HEK293 (cell line): ENCODE results near the gene SCFD2.
"Not testable (repeated sequence)": the region's sequence is repeated elsewhere in the genome, so short reads cannot be mapped to it uniquely, and the experiment has no call there.

ENCODE experiments used
- CTCF ChIA-PET: fragments of 350-600 bp; formaldehyde crosslinking; extraction: SDS; loops from one replicate; lab custom pipeline; 2021; ENCODE audit warnings: antibody characterized with exemption; lab: Yijun Ruan, JAX
- POLR2A ChIA-PET: fragments of 300-600 bp; formaldehyde crosslinking; extraction: SDS; loops from one replicate; lab custom pipeline; 2020; ENCODE audit warnings: antibody characterized with exemption, inconsistent platforms; lab: Yijun Ruan, JAX
- H3K27ac ChIP-seq: fragments of 200-500 bp; sonication (Bioruptor generic); 2 replicates; pipeline ENCODE4 v1.5.1; 2014; ENCODE audit warnings: low read depth, low read length, control low read depth, inconsistent platforms; ENCODE audit errors: extremely low read depth
- H3K36me3 ChIP-seq, 2 experiments: fragments of 200-500 bp in 1 of 2; sonication (Bioruptor generic) in 1 of 2; 1 replicate in 1 of 2; 2 replicates in 1 of 2; pipeline ENCODE4 v1.5.1; 2014 to 2017; ENCODE audit warnings: inconsistent platforms in 2 of 2, low read length in 2 of 2; ENCODE audit not compliant: control insufficient read depth in 2 of 2, insufficient read depth in 1 of 2
- H3K4me1 ChIP-seq: fragments of 200-500 bp; sonication (Bioruptor generic); 2 replicates; pipeline ENCODE4 v1.5.1; 2014; ENCODE audit warnings: mild to moderate bottlenecking, low read length, inconsistent platforms; ENCODE audit not compliant: control insufficient read depth, insufficient read depth
- H3K4me3 ChIP-seq: 2 replicates; pipeline ENCODE4 v1.5.1; 2011; ENCODE audit warnings: low read depth, mild to moderate bottlenecking, control low read depth, low read length, moderate library complexity
- H3K9me3 ChIP-seq: fragments of 200-500 bp; sonication (Bioruptor generic); 2 replicates; pipeline ENCODE4 v1.5.1; 2014; ENCODE audit warnings: low read depth, low read length, inconsistent platforms; ENCODE audit not compliant: control insufficient read depth, insufficient read depth
- HOXC10 ChIP-seq: sonication (generic); formaldehyde crosslinking; IDR thresholded peaks from 2 replicates; pipeline ENCODE4 v1.8.1; 2023; ENCODE audit warnings: mild to moderate bottlenecking, missing genetic modification reagents
- MYNN ChIP-seq: fragments of 450-650 bp; formaldehyde crosslinking; IDR thresholded peaks from 2 replicates; pipeline ENCODE4 v1.5.1; 2016; ENCODE audit warnings: missing biosample characterization, missing genetic modification characterization, borderline replicate concordance
- SCRT2 ChIP-seq: fragments of 450-650 bp; formaldehyde crosslinking; IDR thresholded peaks from 2 replicates; pipeline ENCODE4 v1.5.1; 2016; ENCODE audit warnings: missing biosample characterization, missing genetic modification characterization
- ZBTB21 ChIP-seq: fragments of 450-650 bp; formaldehyde crosslinking; IDR thresholded peaks from 2 replicates; pipeline ENCODE4 v1.5.1; 2017; ENCODE audit warnings: missing biosample characterization, missing genetic modification characterization
- ZNF133 ChIP-seq: fragments of 450-650 bp; formaldehyde crosslinking; IDR thresholded peaks from 2 replicates; pipeline ENCODE4 v1.5.1; 2016; ENCODE audit warnings: missing biosample characterization, missing genetic modification characterization
- ZNF174 ChIP-seq: fragments of 450-650 bp; formaldehyde crosslinking; IDR thresholded peaks from 2 replicates; pipeline ENCODE4 v1.5.0; 2017; ENCODE audit warnings: missing biosample characterization, mild to moderate bottlenecking, missing genetic modification characterization
- ZNF473 ChIP-seq: fragments of 450-650 bp; formaldehyde crosslinking; IDR thresholded peaks from 2 replicates; pipeline ENCODE4 v1.5.1; 2017; ENCODE audit warnings: missing biosample characterization, missing genetic modification characterization
- ZNF558 ChIP-seq: fragments of 450-650 bp; formaldehyde crosslinking; IDR thresholded peaks from 2 replicates; pipeline ENCODE4 v1.5.1; 2016; ENCODE audit warnings: missing biosample characterization, missing genetic modification characterization
- ZNF560 ChIP-seq: fragments of 450-650 bp; formaldehyde crosslinking; IDR thresholded peaks from 2 replicates; pipeline ENCODE4 v1.5.1; 2017; ENCODE audit warnings: missing biosample characterization, missing genetic modification characterization, borderline replicate concordance
- ZNF623 ChIP-seq: fragments of 450-650 bp; formaldehyde crosslinking; IDR thresholded peaks from 2 replicates; pipeline ENCODE4 v1.5.1; 2016; ENCODE audit warnings: missing biosample characterization, missing genetic modification characterization
- ZNF664 ChIP-seq: fragments of 450-650 bp; formaldehyde crosslinking; IDR thresholded peaks from 2 replicates; pipeline ENCODE4 v1.5.1; 2016; ENCODE audit warnings: missing biosample characterization, missing genetic modification characterization
- ZNF670 ChIP-seq: fragments of 450-650 bp; formaldehyde crosslinking; IDR thresholded peaks from 2 replicates; pipeline ENCODE4 v1.5.1; 2016; ENCODE audit warnings: missing biosample characterization, missing genetic modification characterization, low read depth
- ZNF843 ChIP-seq: fragments of 450-650 bp; formaldehyde crosslinking; IDR thresholded peaks from 2 replicates; pipeline ENCODE4 v1.5.1; 2016; ENCODE audit warnings: missing biosample characterization, missing genetic modification characterization
- ZSCAN30 ChIP-seq: fragments of 450-650 bp; IDR thresholded peaks from 2 replicates; pipeline ENCODE4 v1.5.1; 2018; ENCODE audit warnings: missing biosample characterization, mild to moderate bottlenecking, missing genetic modification characterization, moderate library complexity
- TF ChIP-seq, protein P1 (sequence below): fragments of 450-650 bp; formaldehyde crosslinking; conservative IDR thresholded peaks from 2 replicates; pipeline ENCODE4 v1.5.1; 2016; ENCODE audit warnings: low read depth, missing biosample characterization, missing genetic modification characterization
- TF ChIP-seq, protein P2 (sequence below): fragments of 450-650 bp; formaldehyde crosslinking; IDR thresholded peaks from 2 replicates; pipeline ENCODE4 v1.5.1; 2017; ENCODE audit warnings: missing biosample characterization, missing genetic modification characterization
- TF ChIP-seq, protein P3 (sequence below): fragments of 450-650 bp; formaldehyde crosslinking; IDR thresholded peaks from 2 replicates; pipeline ENCODE4 v1.5.1; 2016; ENCODE audit warnings: missing biosample characterization, missing genetic modification characterization

SCFD2 gene

DNA sequence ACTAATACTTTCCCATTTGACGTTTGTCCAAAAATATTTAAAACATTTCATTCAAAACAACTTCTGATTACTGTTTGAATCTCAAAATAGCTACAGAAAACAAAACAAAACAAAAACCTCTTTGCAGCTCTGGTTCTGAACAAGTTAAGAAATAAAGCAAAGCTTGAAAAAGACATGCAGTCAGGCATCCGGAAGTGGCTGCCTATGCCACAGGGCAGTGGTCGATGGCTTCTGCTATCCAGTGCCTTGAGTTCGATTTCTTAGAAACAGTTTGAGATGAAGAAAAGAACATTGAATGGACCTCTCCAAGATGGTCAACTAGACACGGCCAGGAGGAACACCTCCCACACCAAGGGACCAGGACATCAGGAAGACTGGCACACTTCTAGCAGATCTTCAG is 125.3 kb downstream of the SCFD2 start:
- Histone ChIP-seq H3K4me3 (no peak overlapping the region), H3K4me1 (no peaks in the 10 kb centered on the region), H3K27ac (no peak overlapping the region), H3K36me3 (no peaks in the 10 kb centered on the region), H3K9me3 (no peaks in the 10 kb centered on the region)
- TF ChIP-seq ZNF473 (tag by site-specific recombination) (no peak), ZNF558 (tag by site-specific recombination) (no peak), ZBTB21 (tag by site-specific recombination) (no peak), ZNF670 (tag by site-specific recombination) (no peak), ZNF133 (tag by site-specific recombination) (no peak), ZSCAN30 (tag by site-specific recombination) (no peak), ZNF560 (tag by site-specific recombination) (no peak), ZNF664 (tag by site-specific recombination) (no peak), MYNN (tag by site-specific recombination) (no peak), ZNF843 (tag by site-specific recombination) (no peak), SCRT2 (no peak), HOXC10 (no peak), ZNF623 (tag by site-specific recombination) (no peak), ZNF174 (tag by site-specific recombination) (no peak)
- TF ChIP-seq, protein P1, sequence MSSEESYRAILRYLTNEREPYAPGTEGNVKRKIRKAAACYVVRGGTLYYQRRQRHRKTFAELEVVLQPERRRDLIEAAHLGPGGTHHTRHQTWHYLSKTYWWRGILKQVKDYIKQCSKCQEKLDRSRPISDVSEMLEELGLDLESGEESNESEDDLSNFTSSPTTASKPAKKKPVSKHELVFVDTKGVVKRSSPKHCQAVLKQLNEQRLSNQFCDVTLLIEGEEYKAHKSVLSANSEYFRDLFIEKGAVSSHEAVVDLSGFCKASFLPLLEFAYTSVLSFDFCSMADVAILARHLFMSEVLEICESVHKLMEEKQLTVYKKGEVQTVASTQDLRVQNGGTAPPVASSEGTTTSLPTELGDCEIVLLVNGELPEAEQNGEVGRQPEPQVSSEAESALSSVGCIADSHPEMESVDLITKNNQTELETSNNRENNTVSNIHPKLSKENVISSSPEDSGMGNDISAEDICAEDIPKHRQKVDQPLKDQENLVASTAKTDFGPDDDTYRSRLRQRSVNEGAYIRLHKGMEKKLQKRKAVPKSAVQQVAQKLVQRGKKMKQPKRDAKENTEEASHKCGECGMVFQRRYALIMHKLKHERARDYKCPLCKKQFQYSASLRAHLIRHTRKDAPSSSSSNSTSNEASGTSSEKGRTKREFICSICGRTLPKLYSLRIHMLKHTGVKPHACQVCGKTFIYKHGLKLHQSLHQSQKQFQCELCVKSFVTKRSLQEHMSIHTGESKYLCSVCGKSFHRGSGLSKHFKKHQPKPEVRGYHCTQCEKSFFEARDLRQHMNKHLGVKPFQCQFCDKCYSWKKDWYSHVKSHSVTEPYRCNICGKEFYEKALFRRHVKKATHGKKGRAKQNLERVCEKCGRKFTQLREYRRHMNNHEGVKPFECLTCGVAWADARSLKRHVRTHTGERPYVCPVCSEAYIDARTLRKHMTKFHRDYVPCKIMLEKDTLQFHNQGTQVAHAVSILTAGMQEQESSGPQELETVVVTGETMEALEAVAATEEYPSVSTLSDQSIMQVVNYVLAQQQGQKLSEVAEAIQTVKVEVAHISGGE (tag by site-specific recombination): no peak
- TF ChIP-seq, protein P2, sequence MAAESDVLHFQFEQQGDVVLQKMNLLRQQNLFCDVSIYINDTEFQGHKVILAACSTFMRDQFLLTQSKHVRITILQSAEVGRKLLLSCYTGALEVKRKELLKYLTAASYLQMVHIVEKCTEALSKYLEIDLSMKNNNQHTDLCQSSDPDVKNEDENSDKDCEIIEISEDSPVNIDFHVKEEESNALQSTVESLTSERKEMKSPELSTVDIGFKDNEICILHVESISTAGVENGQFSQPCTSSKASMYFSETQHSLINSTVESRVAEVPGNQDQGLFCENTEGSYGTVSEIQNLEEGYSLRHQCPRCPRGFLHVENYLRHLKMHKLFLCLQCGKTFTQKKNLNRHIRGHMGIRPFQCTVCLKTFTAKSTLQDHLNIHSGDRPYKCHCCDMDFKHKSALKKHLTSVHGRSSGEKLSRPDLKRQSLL (tag by site-specific recombination): no peak
- TF ChIP-seq, protein P3, sequence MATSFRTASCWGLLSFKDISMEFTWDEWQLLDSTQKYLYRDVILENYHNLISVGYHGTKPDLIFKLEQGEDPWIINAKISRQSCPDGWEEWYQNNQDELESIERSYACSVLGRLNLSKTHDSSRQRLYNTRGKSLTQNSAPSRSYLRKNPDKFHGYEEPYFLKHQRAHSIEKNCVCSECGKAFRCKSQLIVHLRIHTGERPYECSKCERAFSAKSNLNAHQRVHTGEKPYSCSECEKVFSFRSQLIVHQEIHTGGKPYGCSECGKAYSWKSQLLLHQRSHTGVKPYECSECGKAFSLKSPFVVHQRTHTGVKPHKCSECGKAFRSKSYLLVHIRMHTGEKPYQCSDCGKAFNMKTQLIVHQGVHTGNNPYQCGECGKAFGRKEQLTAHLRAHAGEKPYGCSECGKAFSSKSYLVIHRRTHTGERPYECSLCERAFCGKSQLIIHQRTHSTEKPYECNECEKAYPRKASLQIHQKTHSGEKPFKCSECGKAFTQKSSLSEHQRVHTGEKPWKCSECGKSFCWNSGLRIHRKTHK: no peak
- CTCF ChIA-PET: no interaction called here
- POLR2A ChIA-PET: no interaction called here

DNA sequence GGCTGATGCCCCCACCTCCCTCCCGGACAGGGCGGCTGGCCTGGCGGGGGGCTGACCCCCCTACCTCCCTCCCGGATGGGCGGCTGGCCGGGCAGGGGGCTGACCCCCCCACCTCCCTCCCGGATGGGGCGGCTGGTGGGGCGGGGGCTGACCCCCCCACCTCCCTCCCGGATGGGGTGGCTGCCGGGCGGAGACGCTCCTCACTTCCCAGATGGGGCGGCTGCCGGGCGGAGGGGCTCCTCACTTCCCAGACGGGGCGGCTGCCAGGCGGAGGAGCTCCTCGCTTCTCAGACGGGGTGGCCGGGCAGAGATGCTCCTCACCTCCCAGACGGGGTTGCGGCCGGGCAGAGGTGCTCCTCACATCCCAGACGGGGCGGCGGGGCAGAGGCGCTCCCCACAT is 127.5 kb downstream of the SCFD2 start:
- POLR2A ChIA-PET, CTCF ChIA-PET, H3K9me3 ChIP-seq: not testable (repeated sequence)

DNA sequence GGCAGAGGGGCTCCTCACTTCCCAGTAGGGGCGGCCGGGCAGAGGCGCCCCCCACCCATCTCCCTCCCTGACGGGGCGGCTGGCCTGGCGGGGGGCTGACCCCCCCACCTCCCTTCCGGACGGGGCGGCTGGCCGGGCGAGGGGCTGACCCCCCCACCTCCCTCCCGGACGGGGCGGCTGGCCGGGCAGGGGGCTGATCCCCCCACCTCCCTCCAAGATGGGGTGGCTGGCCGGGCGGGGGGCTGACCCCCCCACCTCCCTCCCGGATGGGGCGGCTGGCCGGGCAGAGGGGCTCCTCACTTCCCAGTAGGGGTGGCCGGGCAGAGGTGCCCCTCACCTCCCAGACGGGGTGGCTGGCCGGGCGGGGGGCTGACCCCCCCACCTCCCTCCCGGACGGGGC is 128.1 kb downstream of the SCFD2 start:
- H3K9me3 ChIP-seq, H3K36me3 ChIP-seq, H3K27ac ChIP-seq, POLR2A ChIA-PET, H3K4me3 ChIP-seq, H3K4me1 ChIP-seq, CTCF ChIA-PET: not testable (repeated sequence)

More for the DNA sequence above, 127.5 kb downstream of the SCFD2 start:
- not testable (repeated sequence) for H3K4me3 ChIP-seq, H3K27ac ChIP-seq, H3K36me3 ChIP-seq, H3K4me1 ChIP-seq
